T-helper 17 cell (primary cell): ENCODE measurements around the gene POMGNT1. TPM values are rescaled to one million over a fixed set of nuclear protein-coding genes. Genes with fewer than 3 reads are reported as not detected.

Experiments used
- ATAC-seq: fragments of 150-1000 bp; cut with Tn5 transposase; 2 replicates; pipeline ENCODE4 v1.10.0; 2021; ENCODE audit warnings: mild to moderate bottlenecking, moderate library complexity
- DNase-seq, 3 donors: peaks; one replicate each; pipeline versions ENCODE4 v3.0.0 to v3.0.0-alpha.2; 2020 to 2021
- H3K9me3 ChIP-seq: one replicate; pipeline ENCODE4 v1.7.0; 2013; ENCODE audit warnings: low read length, mild to moderate bottlenecking; ENCODE audit not compliant: control insufficient read depth, poor library complexity, severe bottlenecking
- H3K27ac Mint-ChIP-seq: one replicate; pipeline ENCODE4 v1.8.0; 2022; ENCODE audit warnings: mild to moderate bottlenecking, moderate library complexity, mixed read lengths
- H3K27me3 Mint-ChIP-seq: one replicate; pipeline ENCODE4 v1.8.0; 2022; ENCODE audit warnings: mixed read lengths
- H3K36me3 Mint-ChIP-seq: one replicate; pipeline ENCODE4 v1.8.0; 2022; ENCODE audit warnings: low read depth, mixed read lengths
- H3K4me1 Mint-ChIP-seq: one replicate; pipeline ENCODE4 v1.8.0; 2022; ENCODE audit warnings: mild to moderate bottlenecking, mixed read lengths
- H3K4me3 Mint-ChIP-seq: one replicate; pipeline ENCODE4 v1.8.0; 2022; ENCODE audit warnings: mild to moderate bottlenecking, moderate library complexity, mixed read lengths
- total RNA-seq, 4 donors: library from RNA in 2 of 4; stranded (reverse) in 2 of 4; gene quantifications; one replicate each; pipeline ENCODE4 v1.2.3 and lab custom pipeline; 2022 to 2026

The POMGNT1 gene
- total RNA-seq, 2 donors from 2014 or later, result 33.8 to 39.3 TPM

DNA sequence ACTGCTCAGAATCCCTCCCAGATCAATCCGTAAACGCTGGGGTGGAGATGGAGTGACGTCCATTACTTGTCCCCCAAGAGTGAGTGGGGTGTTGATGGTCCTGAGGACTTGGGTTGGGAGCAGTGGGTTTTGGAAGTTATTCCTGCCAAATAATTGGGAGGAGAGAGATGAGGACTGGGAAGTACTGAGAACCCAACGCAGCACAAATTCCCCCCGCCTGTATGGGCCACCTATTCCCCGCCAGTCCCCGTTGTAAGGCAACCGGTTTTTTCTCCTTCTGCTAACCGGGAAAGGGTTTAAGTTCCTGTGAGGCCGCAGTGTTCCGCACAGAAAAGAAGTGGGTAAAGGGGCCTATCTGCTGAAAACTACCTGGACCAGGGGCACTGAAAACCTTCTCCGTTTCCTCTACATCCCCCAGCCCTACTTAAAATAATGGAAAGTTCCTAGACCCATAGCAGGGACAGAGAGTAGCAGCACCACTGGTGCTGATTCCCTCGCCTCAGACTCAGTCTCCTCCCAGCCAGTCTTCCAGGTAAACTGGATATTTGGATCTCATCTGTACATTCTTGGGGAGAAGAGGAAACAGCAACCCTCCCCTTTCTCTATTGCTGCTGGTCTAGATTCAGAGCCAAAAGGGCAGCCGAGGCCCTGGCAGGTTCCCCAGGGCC, 5.6 kb upstream of the POMGNT1 start:
- Mint-ChIP-seq H3K27me3 (peaks cover 6% of the 10 kb centered on the region), H3K4me1 (peaks cover 8% of the 10 kb centered on the region), H3K4me3 (peak overlapping the region; percentile 66), H3K36me3 (peaks cover 2% of the 10 kb centered on the region), H3K27ac (no peak overlapping the region)
- ATAC-seq (no peak), DNase-seq (no peak)
- H3K9me3 ChIP-seq, result no peaks in the 10 kb centered on the region

DNA sequence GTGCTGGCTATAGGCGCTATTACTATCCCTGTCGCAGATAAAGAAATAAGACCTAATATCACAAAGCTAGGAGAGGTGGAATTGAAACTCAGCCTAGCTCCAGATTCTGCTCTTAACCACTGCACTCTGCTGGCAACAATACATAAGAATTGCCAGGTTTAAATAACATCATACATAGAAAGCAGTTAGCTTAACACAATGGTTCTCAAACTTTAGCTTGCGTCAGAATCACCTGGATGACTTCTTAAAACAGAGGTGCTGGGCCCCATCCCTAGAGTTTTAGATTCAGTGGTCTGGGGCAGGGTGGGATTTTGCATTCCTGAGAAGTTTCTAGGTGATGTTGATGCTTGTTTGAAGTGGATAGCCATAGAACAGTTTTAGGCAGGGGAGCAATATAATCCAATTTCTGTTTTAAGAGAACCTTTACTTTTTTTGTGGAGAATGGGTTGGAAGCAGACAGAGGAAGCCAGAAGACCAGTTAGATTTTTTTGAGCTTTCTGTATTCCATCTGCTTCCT, 1.1 kb upstream of the POMGNT1 start:
- H3K9me3 ChIP-seq, result no peaks in the 10 kb centered on the region
- ATAC-seq, result no peak
- Mint-ChIP-seq H3K4me1 (peaks cover 22% of the 10 kb centered on the region), H3K36me3 (peaks cover 6% of the 10 kb centered on the region), H3K27me3 (peaks cover 6% of the 10 kb centered on the region), H3K4me3 (peak overlapping the region; percentile 83), H3K27ac (peak overlapping the region; percentile 29)
- DNase-seq, result no peak

DNA sequence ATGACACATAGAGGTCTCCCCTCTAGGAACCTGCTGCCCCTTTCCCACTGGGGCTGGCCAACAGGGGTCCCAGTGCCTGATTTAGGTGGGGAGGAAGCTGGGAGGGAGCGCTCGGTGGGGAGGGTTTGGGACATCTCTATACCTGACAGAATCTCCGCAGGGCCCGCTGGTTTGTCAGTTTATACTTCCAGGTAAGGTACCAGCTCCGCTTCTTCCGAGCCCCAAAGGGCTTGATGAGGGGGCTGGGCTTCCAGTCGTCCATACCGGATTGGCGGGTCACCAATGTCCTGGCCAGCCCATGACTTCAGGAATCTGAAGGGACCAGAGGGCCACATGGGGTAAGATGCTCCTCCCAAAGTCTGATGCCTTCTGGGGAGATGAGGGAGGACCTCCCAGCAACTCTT, 672 bp downstream of the POMGNT1 start:
- H3K9me3 ChIP-seq, result no peaks in the 10 kb centered on the region
- Mint-ChIP-seq H3K36me3 (peaks cover 8% of the 10 kb centered on the region), H3K4me3 (peak overlapping the region; percentile 80), H3K4me1 (peaks cover 18% of the 10 kb centered on the region), H3K27me3 (no peaks in the 10 kb centered on the region), H3K27ac (peak overlapping the region; percentile 76)
- DNase-seq (no peak), ATAC-seq (no peak)

DNA sequence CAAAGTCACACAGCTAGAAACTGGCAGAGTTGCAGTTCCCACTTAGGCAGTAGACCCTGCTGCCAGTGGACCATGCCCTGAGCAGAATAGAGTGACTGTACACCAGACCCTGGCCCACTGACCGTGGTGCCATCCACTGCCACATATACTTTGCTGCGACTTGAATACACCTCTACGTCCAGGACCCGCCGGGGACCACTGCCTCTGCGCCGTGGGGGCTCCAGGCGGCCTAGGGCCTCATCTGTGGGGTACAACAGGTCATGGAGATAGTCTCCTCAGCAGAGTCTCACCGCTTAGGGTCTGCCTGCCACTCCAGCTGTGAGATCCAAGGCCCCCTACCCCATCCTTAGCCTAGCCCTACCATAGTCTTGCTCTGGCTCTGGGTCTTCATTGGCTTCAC, 1.6 kb downstream of the POMGNT1 start:
- Mint-ChIP-seq H3K4me3 (peak overlapping the region; percentile 36), H3K27ac (peak overlapping the region; percentile 82)
- no peak for DNase-seq

GRCh38 chr1:46194641-46195193, 3.5 kb downstream of the POMGNT1 start:
- H3K27ac Mint-ChIP-seq, result no peak overlapping the region
- no peak for DNase-seq
- H3K9me3 ChIP-seq, result no peaks in the 10 kb centered on the region
- no peak for ATAC-seq
- peaks cover 17% of the 10 kb centered on the region for H3K4me1 Mint-ChIP-seq
- H3K4me3 Mint-ChIP-seq, result no peak overlapping the region
- H3K27me3 Mint-ChIP-seq, result no peaks in the 10 kb centered on the region
- H3K36me3 Mint-ChIP-seq, result peaks cover 10% of the 10 kb centered on the region

More for the DNA sequence above, 1.6 kb downstream of the POMGNT1 start:
- no peaks in the 10 kb centered on the region for H3K9me3 ChIP-seq
- Mint-ChIP-seq H3K27me3 (no peaks in the 10 kb centered on the region), H3K4me1 (peaks cover 17% of the 10 kb centered on the region), H3K36me3 (peaks cover 8% of the 10 kb centered on the region)
- ATAC-seq, result no peak

DNA sequence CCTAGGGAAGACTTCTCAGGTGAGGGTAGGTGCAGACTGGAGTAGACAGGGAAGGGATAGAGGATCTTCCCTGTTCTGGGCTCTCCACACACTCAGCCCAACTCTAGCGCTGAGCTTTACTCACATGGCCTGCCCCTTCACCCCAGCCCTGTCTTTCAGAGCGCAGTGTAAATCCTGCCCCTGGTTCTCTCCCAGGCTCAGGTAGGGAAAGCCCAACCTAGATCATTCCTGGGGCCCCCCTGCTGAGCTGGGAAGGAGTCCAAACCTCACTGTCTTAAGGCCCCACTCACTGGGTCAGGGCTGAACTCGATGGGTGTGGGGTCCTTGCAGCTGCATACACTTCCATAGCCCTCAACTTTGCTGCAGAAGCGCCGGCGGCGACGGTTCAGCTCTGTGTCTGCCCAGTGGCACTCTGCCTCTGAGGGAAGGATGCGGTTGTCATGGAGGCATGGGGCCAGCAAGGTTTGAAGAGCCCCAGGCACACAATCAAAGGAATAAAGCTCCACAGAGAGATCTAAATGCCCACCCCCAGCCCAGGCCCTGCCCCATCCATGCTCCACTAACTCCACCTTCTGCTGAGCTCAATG, 4.2 kb downstream of the POMGNT1 start:
- H3K9me3 ChIP-seq, result no peaks in the 10 kb centered on the region
- H3K27ac Mint-ChIP-seq, result no peak overlapping the region
- H3K36me3 Mint-ChIP-seq, result peaks cover 10% of the 10 kb centered on the region
- peaks cover 15% of the 10 kb centered on the region for H3K4me1 Mint-ChIP-seq
- ATAC-seq, result no peak
- no peaks in the 10 kb centered on the region for H3K27me3 Mint-ChIP-seq
- no peak for DNase-seq
- H3K4me3 Mint-ChIP-seq, result no peak overlapping the region

GRCh38 chr1:46193285-46193684, 4.9 kb downstream of the POMGNT1 start:
- Mint-ChIP-seq H3K27me3 (no peaks in the 10 kb centered on the region), H3K4me3 (no peak overlapping the region), H3K27ac (no peak overlapping the region), H3K4me1 (peaks cover 15% of the 10 kb centered on the region), H3K36me3 (peaks cover 10% of the 10 kb centered on the region)
- no peak for DNase-seq
- ATAC-seq, result no peak
- no peaks in the 10 kb centered on the region for H3K9me3 ChIP-seq

- ATAC-seq, result no peak
- no peak overlapping the region for H3K4me3 Mint-ChIP-seq
- no peak for DNase-seq
- no peaks in the 10 kb centered on the region for H3K9me3 ChIP-seq
- no peak overlapping the region for H3K27ac Mint-ChIP-seq
- H3K27me3 Mint-ChIP-seq, result no peaks in the 10 kb centered on the region
- H3K36me3 Mint-ChIP-seq, result peaks cover 10% of the 10 kb centered on the region
- H3K4me1 Mint-ChIP-seq, result peaks cover 16% of the 10 kb centered on the region
These were observed 6.1 kb downstream of the POMGNT1 start for GRCh38 chr1:46192171-46192570.

DNA sequence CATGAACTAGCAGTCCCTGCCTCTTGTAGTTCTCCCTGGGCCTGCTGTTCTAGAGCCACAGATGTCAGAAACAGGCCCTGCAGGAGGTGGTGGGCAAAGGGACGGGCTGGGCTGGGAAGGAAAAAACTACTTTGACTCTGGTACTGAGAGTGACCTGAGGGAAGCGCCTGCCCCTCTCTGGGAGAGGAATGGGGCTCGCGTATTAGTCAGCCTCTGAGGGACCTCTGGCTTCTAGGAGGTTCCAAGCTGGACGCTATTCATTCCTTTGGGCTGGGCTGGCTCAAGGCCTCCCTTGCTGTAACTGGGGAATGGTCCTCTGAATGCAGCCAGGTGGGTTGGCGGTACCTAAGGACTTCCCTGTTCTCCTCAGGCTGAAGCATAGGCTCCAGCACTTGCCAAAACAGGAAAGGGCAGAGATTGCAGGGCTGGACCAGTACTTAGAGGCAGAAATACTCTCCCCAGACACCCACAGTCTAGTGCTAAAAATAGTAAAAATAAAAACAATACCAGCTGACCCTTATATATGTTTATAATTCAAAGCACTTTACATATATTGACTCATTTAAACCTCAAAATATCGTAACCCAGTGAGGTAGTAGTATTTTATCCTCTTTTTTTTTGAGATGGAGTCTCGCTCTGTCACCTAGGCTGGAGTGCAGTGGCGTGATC, 7.1 kb downstream of the POMGNT1 start:
- DNase-seq (no peak), ATAC-seq (no peak)
- peaks cover 13% of the 10 kb centered on the region for H3K4me1 Mint-ChIP-seq
- H3K4me3 Mint-ChIP-seq, result no peak overlapping the region
- H3K36me3 Mint-ChIP-seq, result peaks cover 8% of the 10 kb centered on the region
- H3K27me3 Mint-ChIP-seq, result no peaks in the 10 kb centered on the region
- no peak overlapping the region for H3K27ac Mint-ChIP-seq
- no peaks in the 10 kb centered on the region for H3K9me3 ChIP-seq

- no peak for DNase-seq
- peaks cover 8% of the 10 kb centered on the region for H3K36me3 Mint-ChIP-seq
- H3K27ac Mint-ChIP-seq, result no peak overlapping the region
- H3K4me3 Mint-ChIP-seq, result no peak overlapping the region
- peaks cover 10% of the 10 kb centered on the region for H3K4me1 Mint-ChIP-seq
- H3K27me3 Mint-ChIP-seq, result no peaks in the 10 kb centered on the region
- no peak for ATAC-seq
- no peaks in the 10 kb centered on the region for H3K9me3 ChIP-seq
These were observed 7.7 kb downstream of the POMGNT1 start for GRCh38 chr1:46190539-46190938.

- H3K27me3 Mint-ChIP-seq, result no peaks in the 10 kb centered on the region
- ATAC-seq (no peak), DNase-seq (no peak)
- peaks cover 5% of the 10 kb centered on the region for H3K36me3 Mint-ChIP-seq
- no peak overlapping the region for H3K4me3 Mint-ChIP-seq
- H3K9me3 ChIP-seq, result no peaks in the 10 kb centered on the region
- peaks cover 13% of the 10 kb centered on the region for H3K4me1 Mint-ChIP-seq
- H3K27ac Mint-ChIP-seq, result no peak overlapping the region
These were observed 9.8 kb downstream of the POMGNT1 start for GRCh38 chr1:46188295-46189030.

DNA sequence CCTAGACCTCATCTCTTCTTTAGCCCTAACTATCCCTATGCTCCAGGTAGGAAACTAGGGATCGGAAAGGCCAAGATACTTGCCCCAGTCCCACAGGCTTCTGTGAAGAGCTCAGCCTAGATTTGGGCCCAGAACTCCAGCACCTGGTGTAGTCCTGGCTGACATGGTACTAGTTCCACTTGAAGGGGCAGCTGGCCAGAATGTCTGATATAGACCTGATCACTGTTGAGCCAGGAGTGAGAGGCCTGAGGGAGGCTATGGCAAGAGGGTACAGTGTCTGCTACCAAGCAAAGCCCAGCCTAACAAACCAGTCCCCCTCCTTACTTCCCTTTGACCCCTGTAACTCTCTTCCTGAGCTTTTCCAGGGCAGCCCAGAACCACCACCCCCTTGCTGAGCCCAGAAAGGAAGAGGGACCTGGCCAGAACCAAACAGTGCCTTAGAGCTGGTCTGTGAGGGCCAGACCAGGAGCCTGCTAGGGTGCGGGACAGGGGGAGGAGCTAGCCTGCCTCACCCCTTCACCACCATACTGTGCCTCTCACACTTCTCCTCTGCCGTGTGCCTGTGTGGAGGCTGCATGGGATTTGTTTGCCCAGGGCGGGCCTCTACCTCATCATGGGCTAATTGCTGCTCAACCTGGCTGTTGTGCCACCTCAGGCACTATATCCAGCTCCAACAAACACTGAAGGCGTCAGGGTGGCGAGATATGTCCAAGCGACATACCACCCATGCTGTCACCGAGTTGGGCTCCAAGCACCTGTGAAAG, 10.9 kb downstream of the POMGNT1 start:
- no peaks in the 10 kb centered on the region for H3K27me3 Mint-ChIP-seq
- no peak overlapping the region for H3K27ac Mint-ChIP-seq
- DNase-seq (no peak), ATAC-seq (no peak)
- H3K4me3 Mint-ChIP-seq, result no peak overlapping the region
- H3K36me3 Mint-ChIP-seq, result peaks cover 2% of the 10 kb centered on the region
- peaks cover 13% of the 10 kb centered on the region for H3K4me1 Mint-ChIP-seq
- H3K9me3 ChIP-seq, result no peaks in the 10 kb centered on the region
